GM18511 (cell line): Measurements from ENCODE around the gene SMAD3.

Experiments
- ATAC-seq: cut with Tn5 transposase; IDR thresholded peaks from one replicate; pipeline ENCODE4 v1.9.1; 2021; ENCODE audit warnings: mild to moderate bottlenecking, moderate library complexity; ENCODE audit not compliant: unreplicated experiment

Gene SMAD3

DNA sequence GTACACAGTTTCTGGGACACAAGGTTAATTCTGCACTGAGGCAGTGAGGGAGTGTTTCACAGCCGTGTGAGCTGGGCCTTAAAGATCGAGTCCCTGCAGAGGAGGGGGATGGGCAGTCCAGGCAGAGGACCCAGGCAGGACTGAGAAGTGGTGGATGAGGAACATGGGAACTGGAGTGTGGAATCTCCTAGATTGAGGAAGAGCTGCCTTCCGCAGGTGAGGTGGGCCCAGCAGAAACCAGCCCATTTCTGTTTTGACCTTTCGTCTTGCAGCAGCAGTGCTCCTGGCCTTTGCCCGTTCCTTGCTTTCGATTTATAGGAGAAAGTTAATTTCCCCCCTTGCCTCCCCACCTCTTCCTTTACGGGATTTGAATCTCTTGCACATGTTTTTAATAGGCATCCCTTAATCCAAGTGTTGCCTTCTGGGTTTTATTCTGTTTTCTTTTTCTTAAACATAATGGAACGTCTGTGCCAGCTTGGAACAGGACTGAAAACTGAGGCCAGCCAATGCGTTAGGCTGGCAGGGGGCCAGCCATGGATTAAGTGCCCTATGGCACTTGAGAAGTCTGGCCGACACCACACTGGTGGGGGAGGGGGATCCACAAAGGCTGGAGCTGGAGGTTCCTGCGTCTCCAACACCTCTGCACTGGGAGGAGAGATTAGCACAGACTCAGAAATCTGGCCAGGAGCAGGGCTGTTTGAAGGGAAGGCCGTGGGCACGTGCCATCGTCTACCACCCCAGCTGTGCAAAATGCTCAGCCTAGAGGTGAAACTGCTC, 111.0 kb downstream of the SMAD3 start:
- ATAC-seq, result no peak

DNA sequence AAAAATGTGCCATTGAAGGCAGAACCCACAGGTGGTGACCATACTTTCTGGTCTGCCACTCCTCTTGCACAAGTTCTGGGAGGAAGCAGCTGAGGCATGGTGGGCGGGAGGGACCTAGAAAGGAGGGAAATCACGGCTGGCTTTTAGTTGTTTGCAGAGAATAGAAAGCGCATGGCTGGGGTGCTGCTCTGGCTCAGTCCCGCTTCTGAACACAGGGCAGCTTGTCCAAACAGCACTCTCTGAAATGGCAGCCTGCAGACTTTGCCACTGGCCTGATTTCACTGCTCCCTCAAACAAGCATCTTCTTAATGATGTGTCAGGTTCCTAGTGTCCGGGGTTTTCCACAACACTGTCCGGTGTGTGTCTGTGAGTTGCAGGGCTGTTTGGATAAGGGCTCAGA, 112.3 kb downstream of the SMAD3 start:
- ATAC-seq, result no peak

DNA sequence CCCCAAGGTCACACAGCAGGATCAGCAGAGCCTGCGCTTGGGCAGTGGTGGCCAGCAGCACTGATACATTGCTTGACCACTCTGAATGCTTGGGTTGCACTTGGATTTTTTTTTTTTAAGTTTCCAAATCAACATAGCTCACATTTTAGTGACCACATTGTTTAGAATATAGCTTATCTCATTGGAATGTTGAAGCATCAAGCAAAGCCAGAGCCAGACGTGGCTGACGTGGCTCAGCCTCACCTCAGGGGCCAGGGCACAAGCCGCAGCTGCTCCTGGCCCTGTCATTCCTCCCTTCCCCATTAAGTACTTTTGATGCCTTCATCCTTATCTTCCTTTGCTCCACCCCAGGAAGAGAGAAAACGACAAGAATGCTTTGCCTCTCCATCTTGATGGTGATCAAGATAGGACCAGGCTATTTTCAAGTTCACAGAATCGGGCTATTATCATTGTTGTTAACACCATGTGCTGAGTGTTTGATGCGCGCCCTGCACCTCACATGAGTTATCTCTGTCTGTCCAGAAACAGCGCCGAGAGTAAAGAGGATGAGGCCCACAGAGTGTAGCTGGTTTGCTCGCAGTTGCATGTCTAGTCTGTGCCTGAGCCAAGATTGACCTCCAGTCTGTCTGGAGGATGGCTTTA, 113.3 kb downstream of the SMAD3 start:
- no peak for ATAC-seq

DNA sequence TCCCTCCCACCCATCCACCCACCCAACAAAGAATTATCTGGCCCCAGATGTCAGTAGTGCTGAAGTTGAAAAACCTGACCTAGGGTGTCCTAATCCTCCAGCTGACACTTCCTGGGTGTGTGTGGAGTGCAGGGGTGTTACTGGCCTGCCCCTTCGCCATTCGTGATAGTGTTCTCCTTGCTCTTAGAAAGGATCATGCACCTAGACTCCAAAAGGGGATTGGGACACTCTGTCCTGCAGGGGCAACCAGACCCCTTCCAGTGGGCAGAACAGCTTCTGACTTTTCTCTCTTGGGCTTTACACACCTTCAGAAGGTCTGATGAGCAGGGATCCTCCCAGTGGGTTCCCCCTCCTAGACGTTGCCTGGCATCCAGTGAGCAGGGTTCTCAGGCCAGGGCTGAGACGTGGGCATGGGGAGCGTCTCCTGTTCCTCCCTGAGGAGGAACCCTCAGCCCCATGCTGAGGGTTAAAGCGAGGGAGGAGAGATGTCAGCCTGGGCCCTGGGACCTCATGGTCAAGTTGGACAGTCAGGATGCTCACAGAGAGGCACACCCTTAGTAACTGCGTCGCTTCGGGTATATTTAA, 114.1 kb downstream of the SMAD3 start:
- ATAC-seq, result no peak

DNA sequence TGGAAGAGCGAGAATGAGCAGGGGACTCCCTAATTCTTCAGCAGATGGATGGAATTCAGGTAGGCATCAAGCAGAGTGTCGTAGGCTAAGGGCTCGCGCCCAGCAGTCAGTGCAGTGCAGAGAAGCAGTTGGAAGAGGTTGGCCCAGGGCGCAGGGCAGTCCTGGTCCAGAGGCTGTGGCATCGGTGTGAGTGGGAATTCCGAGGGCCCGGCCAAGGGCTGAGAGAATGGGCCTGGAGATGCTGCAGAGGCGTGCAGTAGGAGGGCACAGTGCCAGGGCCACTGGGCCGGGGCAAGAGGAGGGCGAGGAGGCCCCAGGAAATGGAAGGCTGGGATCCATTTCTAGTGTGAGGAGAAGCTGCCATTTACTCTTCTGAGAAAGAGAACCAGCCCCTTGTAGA, 114.6 kb downstream of the SMAD3 start:
- ATAC-seq, result no peak

DNA sequence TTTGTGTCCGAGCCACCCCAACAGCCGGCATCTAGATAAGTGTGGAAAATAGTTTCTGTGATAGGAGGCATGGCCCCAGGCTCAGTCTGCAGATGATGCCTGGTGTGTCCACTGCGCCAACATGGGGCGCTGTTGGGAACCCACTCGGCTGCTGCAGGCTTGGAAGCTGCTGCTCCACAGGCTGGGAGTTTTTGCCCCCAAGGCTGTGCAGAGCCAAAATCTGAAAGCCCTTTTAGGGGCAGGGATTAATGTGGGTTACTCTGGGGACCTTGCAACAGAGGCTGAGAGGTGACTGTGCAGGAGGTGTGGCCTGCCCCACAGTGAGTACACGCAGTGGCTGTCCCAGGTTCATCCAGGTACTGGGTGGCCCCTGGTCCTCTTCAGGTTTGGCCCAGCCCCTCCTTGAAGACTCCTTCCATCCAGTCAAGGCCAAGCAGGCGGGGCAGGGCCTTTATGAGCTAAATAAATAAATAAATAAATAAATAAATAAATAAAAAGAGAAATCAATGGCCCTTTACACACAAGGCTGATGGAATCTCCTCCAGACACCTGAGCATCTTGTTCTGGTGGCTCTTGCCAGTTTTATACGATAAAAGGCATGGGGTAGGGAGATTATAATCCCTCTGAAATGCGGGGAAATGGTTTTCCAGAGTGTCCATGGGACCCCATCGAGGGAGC, 115.3 kb downstream of the SMAD3 start:
- ATAC-seq, result no peak

DNA sequence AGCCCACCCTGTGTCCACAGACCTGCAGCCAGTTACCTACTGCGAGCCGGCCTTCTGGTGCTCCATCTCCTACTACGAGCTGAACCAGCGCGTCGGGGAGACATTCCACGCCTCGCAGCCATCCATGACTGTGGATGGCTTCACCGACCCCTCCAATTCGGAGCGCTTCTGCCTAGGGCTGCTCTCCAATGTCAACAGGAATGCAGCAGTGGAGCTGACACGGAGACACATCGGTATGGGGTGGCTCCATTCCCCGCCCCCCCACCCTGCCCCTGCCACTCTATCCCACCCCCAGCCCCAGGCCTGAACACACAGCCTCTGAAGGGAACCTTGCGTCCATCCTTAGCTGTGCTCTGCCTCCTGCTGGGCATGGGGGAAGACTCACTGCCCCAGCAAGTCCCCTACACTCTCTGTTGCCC, 115.8 kb downstream of the SMAD3 start:
- ATAC-seq, result no peak

DNA sequence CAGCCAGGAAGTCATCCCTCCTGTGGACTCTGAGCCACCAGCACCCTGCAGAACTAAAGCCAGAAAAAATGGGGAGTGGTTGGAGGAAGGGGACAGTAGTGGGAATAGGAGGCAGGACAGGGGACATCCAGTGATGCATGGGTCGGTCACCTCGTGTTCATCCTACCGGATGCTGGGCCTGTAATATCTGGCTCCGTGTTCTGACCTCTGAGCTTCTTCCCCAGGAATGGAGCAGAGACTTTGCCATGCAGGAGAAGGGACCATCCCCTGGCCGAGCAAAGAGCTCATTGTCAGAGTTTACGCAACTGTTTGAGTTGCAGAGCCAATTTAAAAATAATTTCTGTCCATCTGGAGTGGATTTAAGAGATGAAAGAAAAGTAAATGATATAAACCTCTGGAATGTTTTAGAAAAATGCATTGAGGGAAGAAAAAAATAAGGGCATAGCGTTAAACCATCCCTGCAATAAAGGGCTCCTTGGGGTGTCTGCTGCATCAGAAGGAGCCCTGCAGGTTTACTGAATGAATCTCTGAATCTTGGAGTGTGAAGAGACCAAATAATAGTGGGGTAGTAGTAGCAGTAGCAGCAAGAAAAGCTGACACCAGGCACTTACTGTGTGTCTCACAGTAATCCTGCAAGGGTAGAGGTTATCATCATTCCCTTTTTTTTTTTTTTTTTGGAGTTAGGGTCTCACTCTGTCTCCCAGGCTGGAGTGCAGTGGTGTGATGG, 118.2 kb downstream of the SMAD3 start:
- no peak for ATAC-seq

DNA sequence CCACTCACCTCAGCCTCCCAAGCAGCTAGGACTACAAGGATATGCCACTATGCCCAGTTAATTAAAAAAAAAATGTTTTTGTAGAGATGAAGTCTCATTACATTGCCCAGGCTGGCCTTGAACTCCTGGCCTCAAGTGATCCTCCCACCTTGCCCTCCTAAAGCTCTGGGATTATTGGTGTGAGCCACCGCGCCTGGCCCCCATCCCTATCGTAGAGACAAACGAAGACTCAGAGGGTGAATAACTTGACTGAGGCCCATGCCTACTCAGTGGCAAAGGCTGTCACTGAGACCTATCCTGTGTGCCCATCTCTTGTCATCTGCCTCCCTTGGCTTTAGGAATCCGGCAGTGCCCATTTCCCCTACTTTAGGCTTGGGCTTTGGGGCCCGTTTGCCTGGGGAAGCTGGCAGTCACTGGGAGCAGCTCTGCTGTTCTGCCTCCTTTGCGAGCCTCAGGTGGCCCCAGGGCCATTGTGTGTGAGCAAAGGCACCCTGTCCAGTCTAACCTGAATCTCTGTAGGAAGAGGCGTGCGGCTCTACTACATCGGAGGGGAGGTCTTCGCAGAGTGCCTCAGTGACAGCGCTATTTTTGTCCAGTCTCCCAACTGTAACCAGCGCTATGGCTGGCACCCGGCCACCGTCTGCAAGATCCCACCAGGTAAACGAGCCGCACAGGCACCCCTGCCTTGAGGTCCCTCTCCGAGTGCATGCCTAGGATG, 119.0 kb downstream of the SMAD3 start:
- no peak for ATAC-seq

DNA sequence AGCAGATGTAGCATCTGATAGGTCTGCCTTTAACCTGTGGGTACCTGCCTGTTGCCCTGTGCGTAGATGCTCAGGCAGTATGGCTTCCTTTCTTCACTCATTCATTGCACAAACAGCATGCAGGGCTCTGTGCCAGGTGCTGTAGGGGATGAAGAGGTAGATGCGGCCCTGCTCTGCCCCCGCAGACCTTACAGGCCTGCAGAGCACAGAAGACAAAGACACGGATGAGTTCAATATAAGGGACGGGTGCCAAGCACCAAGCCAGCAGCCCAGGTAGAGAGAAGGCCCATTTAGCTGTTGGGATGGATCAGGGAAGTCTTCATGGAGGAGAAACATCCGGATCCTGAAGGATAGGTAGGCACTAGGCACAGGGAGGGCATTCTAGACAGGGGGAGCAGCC, 119.6 kb downstream of the SMAD3 start:
- ATAC-seq, result no peak

DNA sequence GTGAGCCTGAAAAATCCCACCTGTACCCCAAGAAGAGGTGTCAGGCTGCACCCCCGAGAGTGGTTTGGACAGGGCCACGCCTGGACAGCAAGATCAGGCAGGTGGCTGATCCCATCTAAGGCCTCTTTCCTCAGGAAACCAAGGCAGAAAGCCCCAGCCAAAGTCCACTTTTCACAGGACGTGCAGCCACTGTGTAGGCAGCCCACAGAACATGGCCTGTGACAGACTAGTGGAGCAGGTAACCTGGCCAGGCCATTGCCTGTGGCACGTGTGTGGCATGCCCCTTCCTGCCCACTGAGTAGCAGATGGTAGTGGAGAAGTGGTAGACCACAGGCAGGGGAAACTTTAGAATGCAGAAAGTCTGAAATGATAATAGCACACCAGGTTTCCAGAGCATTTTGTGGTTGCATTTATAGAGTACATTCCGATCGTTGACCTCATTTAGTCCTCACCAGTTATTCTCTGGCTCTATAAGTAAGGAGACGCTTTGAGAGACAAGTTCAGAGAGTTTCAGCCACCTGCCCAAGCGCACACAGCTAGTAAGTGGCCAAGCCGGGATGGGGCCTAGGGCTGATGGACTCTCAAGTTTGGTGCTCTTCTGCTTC, 120.3 kb downstream of the SMAD3 start:
- ATAC-seq, result no peak

DNA sequence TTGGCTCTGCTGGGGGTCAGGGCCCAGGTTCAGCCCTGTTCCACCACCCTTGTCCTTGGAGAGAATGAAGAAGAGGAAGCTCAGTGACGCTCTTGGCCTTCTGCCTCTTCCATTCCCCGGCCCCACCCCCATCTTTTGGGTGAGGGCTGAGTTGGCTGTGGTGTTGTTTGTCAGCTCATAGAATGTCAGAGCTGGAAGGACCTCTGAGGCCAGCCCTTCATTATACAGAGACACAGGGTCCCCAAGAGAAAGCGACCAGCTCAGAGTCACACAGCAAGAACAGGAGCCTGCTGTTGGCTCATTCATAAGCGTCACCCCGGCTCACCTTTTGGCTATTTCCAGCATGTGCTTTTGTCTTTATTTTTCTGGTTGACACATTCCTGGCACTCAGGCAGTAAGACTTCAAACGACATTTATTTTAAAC, 120.8 kb downstream of the SMAD3 start:
- ATAC-seq, result no peak

DNA sequence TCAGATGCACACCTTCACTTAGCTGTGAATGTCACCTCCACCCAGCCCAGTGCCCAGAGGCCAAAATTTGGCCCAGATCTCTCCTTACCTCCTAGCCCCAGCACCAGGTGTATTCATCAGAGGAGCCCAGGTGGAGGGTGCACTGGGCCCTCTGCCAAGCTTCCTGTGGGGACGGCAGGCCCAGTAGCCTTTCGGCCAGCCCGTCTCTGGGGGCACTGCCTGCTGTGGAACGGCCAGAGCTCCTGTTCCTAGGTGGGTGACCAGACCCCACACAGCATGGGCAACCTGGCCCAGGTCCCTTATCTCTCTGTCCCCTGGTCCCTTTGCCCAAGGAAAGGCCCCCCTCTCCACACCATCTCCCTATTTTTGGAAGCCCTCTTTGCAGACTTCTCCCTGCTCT, 121.3 kb downstream of the SMAD3 start:
- no peak for ATAC-seq

DNA sequence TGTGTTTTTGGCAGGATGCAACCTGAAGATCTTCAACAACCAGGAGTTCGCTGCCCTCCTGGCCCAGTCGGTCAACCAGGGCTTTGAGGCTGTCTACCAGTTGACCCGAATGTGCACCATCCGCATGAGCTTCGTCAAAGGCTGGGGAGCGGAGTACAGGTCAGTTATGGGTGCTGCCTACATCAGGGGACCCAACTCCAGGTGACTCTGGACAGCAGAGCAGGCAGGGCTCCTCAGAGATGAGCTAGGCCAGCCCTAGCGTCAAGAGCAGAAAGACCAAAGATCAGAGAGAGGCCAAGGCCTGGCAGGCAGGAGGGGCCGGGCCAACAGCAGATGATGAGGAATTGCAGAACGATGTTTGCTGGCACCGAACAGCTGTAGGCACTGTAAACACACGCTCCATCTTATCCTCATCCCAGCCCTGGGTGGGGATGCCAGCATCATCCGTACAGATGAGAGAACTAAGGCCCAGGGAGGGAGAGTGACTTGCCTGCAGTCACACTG, 122.0 kb downstream of the SMAD3 start:
- no peak for ATAC-seq

DNA sequence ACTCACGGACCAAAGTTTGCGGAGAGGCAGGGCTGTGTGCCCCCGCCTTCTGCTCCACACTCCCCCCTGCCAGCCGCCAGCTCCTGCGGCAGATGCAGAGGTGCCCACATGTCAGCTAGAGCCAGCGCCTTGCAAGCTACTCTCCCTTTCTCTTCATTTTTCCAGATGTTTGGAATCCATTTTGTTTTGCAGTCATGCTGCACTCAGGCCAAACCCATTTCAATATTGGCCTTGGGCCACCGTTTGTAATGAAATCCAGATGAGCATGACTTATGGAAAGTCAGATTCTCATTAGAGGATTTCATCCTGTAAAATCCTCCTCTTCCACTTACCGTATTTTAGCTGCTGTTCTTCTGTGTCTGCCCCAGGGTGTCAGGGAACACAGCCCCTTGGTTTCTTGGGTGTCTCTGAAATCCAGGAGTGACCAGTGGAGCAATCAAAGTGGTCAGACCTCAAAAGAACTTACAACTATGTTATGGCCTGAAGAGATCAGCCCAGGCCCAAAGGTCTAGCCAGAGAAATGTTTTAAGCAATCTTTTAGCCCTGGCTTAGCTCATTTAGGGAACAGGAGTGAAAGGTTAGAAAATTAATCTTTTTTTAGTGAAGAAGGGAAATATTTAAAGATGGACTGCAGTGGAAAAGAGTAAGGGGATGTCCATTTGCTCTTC, 123.3 kb downstream of the SMAD3 start:
- ATAC-seq, result no peak

DNA sequence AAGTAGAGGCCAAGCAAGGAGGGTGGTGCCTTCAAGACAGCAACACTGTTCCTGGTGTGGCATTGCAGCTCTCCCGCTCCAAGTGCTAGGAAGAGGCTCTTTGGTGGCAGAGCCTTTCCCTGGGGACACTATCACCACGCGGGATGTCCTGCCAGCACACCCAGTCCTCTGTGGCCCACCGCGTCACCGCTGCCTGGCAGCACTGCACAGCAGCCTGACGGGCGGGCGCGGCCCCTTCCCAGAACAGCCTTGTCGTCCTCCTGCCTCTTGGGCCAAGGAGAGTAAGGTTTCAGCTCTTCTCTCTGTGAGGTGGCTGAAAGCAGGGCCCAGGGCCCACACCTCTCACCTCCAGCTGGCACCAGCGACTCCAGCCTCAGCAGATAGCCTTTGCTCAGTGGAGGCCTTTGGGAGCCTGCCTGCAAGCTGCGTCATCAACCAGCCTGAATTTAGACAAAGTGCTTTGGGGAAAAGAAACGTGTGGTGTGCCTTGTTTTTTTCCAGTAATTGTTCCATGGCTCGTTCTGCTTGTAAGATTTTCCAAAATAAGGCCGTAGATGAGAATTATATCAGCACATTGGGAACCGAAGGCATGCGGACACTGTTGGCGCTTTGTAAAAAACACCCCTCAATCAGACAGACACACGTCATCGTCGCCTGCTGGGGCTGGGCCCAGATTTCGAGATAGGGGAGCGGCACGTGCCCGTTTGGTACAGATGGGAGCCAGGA, 124.1 kb downstream of the SMAD3 start:
- ATAC-seq, result no peak

DNA sequence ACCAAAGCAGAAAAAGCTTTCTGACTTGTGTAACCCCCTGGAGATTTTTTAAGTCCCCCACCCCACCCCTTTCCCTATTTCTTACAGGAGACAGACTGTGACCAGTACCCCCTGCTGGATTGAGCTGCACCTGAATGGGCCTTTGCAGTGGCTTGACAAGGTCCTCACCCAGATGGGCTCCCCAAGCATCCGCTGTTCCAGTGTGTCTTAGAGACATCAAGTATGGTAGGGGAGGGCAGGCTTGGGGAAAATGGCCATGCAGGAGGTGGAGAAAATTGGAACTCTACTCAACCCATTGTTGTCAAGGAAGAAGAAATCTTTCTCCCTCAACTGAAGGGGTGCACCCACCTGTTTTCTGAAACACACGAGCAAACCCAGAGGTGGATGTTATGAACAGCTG, 124.9 kb downstream of the SMAD3 start:
- no peak for ATAC-seq

DNA sequence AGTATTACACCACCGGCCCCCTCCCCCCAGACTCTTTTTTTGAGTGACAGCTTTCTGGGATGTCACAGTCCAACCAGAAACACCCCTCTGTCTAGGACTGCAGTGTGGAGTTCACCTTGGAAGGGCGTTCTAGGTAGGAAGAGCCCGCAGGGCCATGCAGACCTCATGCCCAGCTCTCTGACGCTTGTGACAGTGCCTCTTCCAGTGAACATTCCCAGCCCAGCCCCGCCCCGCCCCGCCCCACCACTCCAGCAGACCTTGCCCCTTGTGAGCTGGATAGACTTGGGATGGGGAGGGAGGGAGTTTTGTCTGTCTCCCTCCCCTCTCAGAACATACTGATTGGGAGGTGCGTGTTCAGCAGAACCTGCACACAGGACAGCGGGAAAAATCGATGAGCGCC, 125.4 kb downstream of the SMAD3 start:
- ATAC-seq, result no peak
